Left ventricle myocardium inferior (tissue), 1 donor: ENCODE measurements around the gene UBXN6. TPM values are rescaled to one million over a fixed set of nuclear protein-coding genes. Genes with fewer than 3 reads are reported as not detected.

Experiments used
- DNase-seq: peaks from one replicate; pipeline ENCODE4 v3.0.0-alpha.2; 2020
- H3K27ac ChIP-seq: fragments of 200-600 bp; replicated peaks from 2 replicates; pipeline ENCODE4 v1.8.0; 2021
- H3K27me3 ChIP-seq: fragments of 200-600 bp; 2 replicates; pipeline ENCODE4 v1.8.0; 2021; ENCODE audit warnings: low read depth
- H3K36me3 ChIP-seq: fragments of 200-600 bp; 2 replicates; pipeline ENCODE4 v1.8.0; 2021
- H3K4me1 ChIP-seq: fragments of 200-600 bp; 2 replicates; pipeline ENCODE4 v1.8.0; 2021
- H3K4me3 ChIP-seq: fragments of 200-600 bp; 2 replicates; pipeline ENCODE4 v1.8.0; 2021; ENCODE audit warnings: mild to moderate bottlenecking, moderate library complexity
- H3K9me3 ChIP-seq: fragments of 200-600 bp; replicated peaks from 2 replicates; pipeline ENCODE4 v1.8.0; 2021
- CTCF ChIP-seq: fragments of 200-600 bp; IDR thresholded peaks from 2 replicates; pipeline ENCODE4 v1.8.0; 2021; ENCODE audit warnings: antibody characterized with exemption, mild to moderate bottlenecking, borderline replicate concordance
- intact Hi-C: fragments of 100-400 bp; cut with micrococcal nuclease; formaldehyde crosslinking; loops from one replicate; pipeline ENCODE4 v1.11.0; 2022
- total RNA-seq: library from RNA; stranded (reverse); fragmentation: NEBNext Ultra II Directional; extraction: Animal tissue kit (Norgen Biotek cat#: 25700); gene quantifications from one replicate; pipeline ENCODE4 v1.2.1, GENCODE V29; 2021
- donor health status: DM: no; HTN: yes; CAD: no; lungs with severe emphysema.

Gene UBXN6
- total RNA-seq, 1 donor from 2014 or later: 113 TPM

GRCh38 chr19:4429256-4429655 is 28.3 kb downstream of the UBXN6 start:
- Histone ChIP-seq H3K4me3 (no peak overlapping the region), H3K27me3 (no peaks in the 10 kb centered on the region), H3K4me1 (no peaks in the 10 kb centered on the region), H3K36me3 (peaks cover 31% of the 10 kb centered on the region), H3K27ac (no peak overlapping the region), H3K9me3 (no peaks in the 10 kb centered on the region)
- intact Hi-C loops: no loop called here
- no peak for DNase-seq
- TF ChIP-seq CTCF: no peak

DNA sequence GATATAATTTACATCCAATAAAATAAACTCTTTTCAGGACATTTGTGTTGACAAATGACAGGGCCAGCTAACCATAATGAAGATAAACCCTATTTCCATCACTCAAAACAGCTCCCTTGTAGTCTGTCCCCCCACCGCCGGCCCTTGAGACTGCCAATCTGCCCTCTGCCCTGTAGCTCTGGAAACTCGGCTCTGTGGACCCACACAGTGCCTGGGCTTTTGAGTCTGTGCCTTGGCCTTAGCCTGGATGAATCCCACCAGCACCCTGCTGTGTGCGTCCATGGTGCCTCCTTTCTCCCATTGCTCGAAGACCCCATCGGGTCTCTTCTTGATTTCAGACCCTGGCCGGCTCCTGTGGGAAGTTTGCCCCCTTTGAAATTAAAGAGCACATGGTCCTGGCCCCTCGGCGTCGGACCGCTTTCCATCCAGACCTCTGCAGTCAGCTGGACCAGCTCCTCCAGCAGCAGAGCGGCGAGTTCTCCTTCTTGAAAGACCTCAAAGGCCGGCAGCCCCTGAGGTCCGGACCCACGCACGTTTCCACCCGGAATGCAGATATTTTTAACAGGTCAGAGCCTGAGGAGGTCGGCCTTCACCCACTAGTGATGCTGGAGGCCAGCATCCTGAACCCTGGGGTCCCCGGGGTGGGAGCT is 29.1 kb downstream of the UBXN6 start:
- intact Hi-C loops: no loop called here
- Histone ChIP-seq H3K36me3 (peaks cover 34% of the 10 kb centered on the region), H3K27ac (no peak overlapping the region), H3K9me3 (no peaks in the 10 kb centered on the region), H3K27me3 (no peaks in the 10 kb centered on the region), H3K4me3 (no peak overlapping the region), H3K4me1 (no peaks in the 10 kb centered on the region)
- TF ChIP-seq CTCF: no peak
- DNase-seq: no peak

DNA sequence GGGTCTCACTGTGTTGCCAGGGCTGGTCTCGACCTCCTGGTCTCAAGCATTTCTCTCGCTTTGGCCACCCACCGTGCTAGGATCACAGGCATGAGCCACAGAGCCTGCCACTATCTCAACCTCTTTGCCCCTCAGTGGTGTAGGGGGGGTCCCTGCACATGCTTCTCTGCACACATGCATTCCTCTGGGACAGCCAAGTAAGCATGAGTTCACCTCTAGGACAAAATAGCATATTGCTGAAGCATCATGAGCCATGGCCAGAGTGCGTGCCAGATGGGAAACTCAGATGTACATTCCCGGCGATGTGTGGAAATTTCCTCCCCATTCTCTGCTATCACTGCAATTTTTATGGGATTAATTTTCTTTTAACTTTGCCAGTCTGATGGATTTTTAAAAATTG is 32.1 kb downstream of the UBXN6 start:
- no peak for TF ChIP-seq CTCF
- H3K27me3 ChIP-seq: no peaks in the 10 kb centered on the region
- H3K27ac ChIP-seq: no peak overlapping the region
- no peaks in the 10 kb centered on the region for H3K9me3 ChIP-seq
- no peak for DNase-seq
- H3K36me3 ChIP-seq: peaks cover 24% of the 10 kb centered on the region
- H3K4me3 ChIP-seq: no peak overlapping the region
- no peaks in the 10 kb centered on the region for H3K4me1 ChIP-seq
- intact Hi-C loops: no loop called here

DNA sequence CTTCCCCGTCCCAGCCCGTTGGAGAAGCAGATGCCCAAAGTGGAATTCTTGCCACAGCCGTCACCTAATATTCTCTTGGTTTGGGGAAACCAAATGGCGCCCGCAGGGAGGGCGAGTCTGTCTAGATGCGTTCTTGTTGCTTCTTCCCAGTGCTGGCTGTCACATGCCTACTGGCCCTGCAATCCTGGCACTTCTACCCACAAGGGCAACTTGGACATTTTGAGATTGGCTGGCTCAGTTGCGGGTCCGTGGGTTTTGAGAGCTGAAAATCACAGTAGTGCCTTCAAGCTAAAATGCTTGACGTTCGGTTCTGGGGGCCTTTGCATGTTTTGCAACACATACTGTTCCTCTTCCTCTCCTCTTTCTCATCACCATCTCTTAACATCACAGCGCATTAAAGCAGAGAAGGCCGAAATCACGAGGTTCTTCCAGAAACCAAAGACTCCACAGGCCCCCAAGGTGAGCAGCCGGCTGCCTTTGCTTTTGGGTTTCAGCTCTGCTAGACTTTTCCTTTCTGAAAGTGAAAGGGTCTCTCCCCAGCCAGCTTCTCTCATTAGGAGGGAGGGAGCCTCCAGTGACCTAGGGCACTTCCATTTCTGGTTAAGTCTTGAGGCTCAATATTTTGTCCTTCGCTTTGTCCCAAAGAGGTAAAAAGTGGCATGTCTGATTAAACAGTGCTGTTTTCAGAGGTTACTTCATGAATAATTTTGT is 34.0 kb downstream of the UBXN6 start:
- Histone ChIP-seq H3K4me3 (no peak overlapping the region), H3K9me3 (no peaks in the 10 kb centered on the region), H3K4me1 (no peaks in the 10 kb centered on the region), H3K36me3 (peaks cover 10% of the 10 kb centered on the region), H3K27ac (no peak overlapping the region), H3K27me3 (no peaks in the 10 kb centered on the region)
- DNase-seq: no peak
- intact Hi-C loops: no loop called here
- TF ChIP-seq CTCF: no peak

GRCh38 chr19:4416268-4416667 is 41.3 kb downstream of the UBXN6 start:
- H3K27ac ChIP-seq: no peak overlapping the region
- no peak for DNase-seq
- peaks cover 8% of the 10 kb centered on the region for H3K4me1 ChIP-seq
- intact Hi-C loops: no loop called here
- H3K36me3 ChIP-seq: no peaks in the 10 kb centered on the region
- H3K4me3 ChIP-seq: no peak overlapping the region
- no peaks in the 10 kb centered on the region for H3K27me3 ChIP-seq
- H3K9me3 ChIP-seq: no peaks in the 10 kb centered on the region
- TF ChIP-seq CTCF: no peak
